HG03045 (cell line): ENCODE data around the gene MIOX.
"Not testable (repeated sequence)": the region's sequence is repeated elsewhere in the genome, so short reads cannot be mapped to it uniquely, and the experiment has no call there.

Experiments
- ATAC-seq: cut with Tn5 transposase; IDR thresholded peaks from one replicate; pipeline ENCODE4 v1.9.1; 2021; ENCODE audit warnings: mild to moderate bottlenecking, moderate library complexity; ENCODE audit not compliant: unreplicated experiment

Gene MIOX

DNA sequence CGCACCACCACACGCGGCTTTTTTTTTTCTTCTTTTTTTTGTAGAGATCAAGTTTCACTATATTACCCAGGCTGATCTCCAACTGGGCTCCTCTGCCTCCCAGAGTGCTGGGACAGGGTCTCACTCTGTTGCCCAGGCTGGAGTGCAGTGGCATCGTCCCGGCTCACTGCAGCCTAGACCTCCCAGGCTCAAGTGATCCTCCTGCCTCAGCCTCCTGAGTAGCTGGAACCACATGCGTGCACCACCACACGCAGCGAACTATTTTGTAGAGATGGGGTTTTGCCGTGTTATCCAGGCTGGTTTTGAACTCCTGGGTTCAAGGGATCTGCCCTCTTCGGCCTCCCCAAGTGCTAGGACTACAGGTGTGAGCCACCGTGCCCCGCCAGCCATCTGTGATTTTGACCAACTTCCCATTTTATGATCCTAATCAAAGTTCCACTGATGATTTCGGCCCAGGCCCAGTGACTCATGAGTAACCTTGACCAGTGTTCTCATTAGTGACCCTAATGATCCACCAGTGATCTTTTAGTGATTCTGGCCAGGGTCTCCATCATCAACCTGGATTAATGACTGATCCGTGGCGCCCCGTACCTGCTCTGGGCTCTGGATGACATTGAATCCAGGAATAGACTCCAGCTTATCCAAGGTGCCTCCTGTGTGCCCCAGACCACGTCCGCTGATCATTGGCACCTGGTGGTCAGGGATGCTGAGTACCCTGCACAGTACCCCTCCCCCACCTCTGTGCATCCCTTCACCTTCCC lies 41.4 kb downstream of the MIOX start:
- no peak for ATAC-seq

DNA sequence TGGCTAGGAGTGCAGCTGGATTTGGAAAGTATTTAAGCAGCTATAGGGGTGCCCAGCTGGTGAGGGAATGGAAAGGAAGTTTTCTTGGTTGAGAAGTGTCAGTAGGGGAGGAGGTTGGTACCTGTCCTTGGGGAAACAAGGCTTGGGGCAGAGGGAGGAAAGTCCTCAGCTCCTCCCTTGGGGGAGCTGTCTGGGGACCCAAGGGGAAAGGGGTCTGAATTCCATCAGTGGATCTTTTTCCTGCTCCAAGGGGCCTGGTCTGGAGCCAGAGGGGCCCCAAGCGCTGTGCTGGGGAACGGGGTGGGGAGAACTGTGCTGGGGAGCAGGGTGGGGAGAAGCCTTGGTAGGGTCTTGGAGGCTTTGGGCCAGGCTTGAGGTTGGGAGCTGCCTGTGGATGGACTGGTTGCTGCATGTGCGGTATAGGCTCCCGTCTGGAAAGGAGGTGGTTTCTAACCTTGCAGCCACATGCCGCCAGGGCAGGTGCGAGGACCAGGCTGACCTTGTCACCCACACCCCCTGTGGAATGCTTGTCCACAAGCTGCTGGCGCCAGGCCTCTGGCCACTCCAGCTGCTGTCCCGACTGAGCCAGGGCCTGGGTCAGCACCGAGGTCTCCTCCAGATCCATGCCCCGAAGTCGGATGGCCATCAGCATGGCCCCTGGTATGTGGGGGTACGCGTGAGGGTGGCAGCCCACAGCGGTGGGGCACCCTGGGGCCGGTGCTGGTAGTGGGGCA lies 42.2 kb downstream of the MIOX start:
- ATAC-seq, result no peak

DNA sequence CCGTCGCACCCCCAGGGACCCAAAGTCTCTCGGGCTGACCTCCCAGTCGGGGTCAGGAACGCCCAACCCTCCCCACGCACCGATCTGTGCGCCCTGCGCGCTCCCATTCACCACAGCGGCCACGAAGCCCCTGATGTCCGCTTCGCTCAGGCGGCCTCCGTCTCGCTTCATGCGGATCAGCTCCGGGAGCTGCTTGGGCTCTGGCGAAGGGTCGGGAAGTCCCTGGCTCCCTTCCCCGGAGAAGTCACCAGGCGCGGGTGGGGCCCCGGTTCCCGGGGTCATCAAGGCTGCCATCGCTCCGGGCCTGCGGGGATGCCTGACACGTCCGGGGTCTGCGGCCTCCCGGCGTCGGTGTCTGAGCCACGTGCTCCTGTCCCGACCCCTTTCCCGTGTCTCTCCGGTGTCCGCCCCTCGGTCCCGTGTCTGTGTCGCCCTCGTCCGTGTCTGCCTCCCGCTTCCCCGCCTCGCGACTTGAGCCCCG lies 42.8 kb downstream of the MIOX start:
- no peak for ATAC-seq

DNA sequence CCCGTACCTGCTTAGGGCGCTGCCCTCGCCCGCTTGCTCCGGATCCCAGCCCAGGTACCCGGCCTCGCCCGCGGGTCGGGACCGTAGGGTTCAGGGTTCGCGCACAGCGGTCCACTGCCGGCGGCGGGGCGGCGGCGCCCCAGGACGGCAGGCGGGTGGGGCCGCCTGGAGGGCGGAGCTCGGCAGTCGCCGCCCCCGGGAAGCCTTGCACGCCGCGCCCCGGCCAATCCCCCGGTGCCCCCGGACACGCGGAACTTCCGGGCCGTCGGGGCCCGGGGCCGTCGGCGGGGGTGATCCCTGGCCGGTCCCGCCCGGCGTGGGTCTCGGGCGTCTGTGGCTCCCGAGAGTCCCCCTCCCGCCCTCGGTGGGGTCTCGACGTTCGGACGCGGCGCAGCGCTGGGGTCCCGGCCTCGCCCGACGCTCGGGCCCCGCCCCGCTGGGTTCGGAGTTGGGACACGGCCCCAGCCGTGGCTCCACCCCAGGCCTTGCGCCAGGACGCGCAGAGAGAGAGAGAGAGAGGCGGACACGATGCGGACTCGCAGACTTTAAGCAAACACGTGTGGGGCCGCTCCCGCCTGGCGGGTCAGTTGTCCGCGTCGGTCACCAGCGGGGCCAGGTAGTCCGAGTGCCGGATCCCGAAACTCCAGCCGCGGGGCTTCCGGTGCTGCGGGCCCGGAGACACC lies 43.4 kb downstream of the MIOX start, which contains the start of gene TYMP:
Gene TYMP, minus strand, starts transcription at position 116 of the 683 bp plus-strand sequence. CDS start 303 bp downstream, outside the sequence.
- ATAC-seq, result no peak

DNA sequence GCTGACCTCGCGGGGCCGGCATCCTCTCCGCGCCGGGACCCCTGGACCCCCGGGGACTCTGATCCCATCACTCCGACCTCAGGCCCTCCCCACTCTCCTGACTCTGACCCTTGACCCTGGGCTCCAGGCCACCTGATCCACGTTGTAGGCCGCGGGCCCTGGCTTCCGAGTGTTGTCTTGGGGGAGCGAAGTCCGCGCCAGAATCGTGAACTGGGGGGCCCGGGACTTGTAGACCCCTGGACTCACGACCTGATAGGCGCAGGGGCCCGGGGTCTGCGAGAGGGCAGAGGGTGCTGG lies 43.9 kb downstream of the MIOX start:
- no peak for ATAC-seq

- ATAC-seq, result no peak
Measured at GRCh38 chr22:50530877-50531545, 44.4 kb downstream of the MIOX start.

DNA sequence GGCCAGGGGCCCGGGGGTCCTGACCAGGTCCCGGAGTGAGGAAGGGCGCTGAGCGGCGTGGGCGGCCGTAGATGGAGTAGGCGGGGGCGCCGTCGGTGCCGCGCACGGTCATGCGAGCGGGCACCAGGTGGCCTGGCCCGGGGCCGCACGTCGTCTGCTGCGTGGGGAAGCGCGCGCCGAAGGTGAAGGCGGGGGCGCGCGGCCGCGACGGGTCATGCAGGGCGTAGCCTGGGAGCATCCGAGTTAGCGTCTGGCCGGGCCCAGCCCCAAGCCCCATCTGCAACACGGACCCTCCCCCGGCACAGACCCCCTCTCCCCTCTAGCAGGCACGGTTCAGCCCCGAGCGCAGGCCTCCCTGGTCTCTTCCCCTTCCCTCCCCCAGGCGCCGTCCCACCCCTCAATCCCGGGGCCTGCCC lies 44.9 kb downstream of the MIOX start:
- ATAC-seq, result peak; percentile 28

GRCh38 chr22:50531962-50532674 lies 45.5 kb downstream of the MIOX start:
- ATAC-seq, result no peak

DNA sequence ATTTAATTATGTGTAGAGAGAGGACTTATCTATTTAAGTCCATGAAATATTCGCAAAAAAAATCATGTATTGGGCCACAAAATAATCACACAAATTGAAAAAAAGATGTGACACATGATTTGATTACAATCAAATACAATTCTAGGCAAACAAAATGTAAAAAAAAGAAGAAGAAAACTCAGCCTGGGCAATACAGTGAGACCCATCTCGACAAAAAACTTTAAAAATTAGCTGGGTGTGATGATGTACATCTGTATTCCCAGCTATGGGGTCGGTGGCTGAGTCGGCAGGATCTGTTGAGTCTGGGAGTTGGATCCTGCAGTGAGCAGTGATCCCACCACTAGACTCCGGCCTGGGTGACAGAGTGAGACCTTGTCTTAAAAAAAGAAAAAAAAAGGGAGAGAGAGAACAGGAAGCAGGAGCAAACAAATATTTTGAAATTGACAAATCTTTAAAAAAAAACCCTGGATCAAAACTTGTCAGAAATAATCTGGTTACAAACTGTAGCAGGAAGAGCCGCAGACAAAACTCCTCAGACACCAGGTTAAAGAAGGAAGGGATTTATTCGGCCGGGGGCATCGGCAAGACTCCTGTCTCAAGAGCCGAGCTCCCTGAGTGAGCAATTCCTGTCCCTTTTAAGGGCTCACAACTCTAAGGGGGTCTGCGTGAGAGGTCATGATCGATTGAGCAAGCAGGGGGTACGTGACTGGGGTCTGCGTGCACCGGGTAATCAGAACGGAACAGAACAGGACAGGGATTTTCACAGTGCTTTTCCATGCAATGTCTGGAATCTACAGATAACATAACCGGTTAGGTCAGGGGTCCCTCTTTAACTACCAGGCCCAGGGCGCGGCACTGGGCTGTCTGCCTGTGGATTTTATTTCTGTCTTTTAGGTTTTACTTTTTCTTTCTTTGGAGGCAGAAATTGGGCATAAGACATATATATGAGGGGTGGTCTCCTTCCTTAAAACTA lies 46.5 kb downstream of the MIOX start:
- no peak for ATAC-seq

GRCh38 chr22:50533856-50534711 lies 47.4 kb downstream of the MIOX start:
- not testable (repeated sequence) for ATAC-seq

GRCh38 chr22:50535113-50535512 lies 48.5 kb downstream of the MIOX start:
- ATAC-seq, result no peak

DNA sequence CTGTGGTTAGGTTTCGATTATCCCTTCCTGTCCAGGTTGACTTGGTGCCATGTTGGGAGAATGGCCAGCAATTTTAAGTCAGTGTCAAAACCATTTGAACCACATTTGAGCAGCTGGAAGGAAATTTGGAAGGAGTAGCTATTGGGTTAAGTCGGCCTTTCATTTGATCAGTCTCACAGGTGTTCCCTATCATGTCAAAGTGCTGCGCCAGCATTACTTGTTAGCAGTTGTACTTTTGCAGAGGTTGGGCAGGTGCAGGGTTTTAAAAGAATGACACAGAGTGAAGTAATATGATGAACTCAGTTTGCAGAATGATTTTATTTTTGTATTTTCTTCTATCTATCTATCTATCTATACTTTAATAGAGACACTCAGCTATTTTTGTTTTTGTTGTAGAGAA lies 49.6 kb downstream of the MIOX start:
- ATAC-seq, result no peak

DNA sequence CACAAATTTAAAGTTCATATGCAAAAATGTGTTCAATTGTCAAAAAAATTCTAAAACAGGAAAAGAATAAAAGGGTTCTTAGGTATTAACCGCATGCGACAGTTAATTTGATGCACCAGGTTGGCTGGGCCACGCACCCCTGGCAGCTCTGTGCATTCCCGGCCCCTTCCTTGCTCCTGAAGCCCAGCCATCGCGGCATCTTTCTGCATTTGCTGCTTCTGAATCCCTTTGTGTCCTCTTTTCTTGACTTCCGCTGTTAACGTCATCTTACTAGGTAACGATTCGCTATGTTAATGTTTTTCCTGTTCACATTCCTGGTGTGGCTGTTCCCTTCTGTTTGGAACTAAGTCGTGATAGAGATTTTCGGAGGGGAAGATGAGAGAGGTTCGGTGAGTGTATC lies 51.1 kb downstream of the MIOX start:
- no peak for ATAC-seq
